HepG2 (cell line): ENCODE measurements around the gene ZNRD2. TPM values are rescaled to one million over a fixed set of nuclear protein-coding genes. Genes with fewer than 3 reads are reported as not detected.
A peak's percentile ranks its signal among the peaks of the same experiment; 100 is the strongest.

Experiments used
- CCAR2 ChIP-seq: fragments of 200-400 bp; formaldehyde crosslinking; optimal IDR thresholded peaks from 2 replicates; pipeline ENCODE3; 2018; ENCODE audit warnings: low read depth, mild to moderate bottlenecking, low read length, moderate library complexity
- CREBL2 ChIP-seq: sonication (generic); formaldehyde crosslinking; IDR thresholded peaks from 2 replicates; pipeline ENCODE4 v1.8.1; 2023; ENCODE audit warnings: missing genetic modification reagents, mild to moderate bottlenecking, borderline replicate concordance
- DMTF1 ChIP-seq: sonication (generic); formaldehyde crosslinking; IDR thresholded peaks from 2 replicates; pipeline ENCODE4 v1.4.0; 2020; ENCODE audit warnings: mild to moderate bottlenecking, missing genetic modification reagents
- EP300 ChIP-seq, 3 experiments: sonication (generic) in 1 of 3; formaldehyde crosslinking in 1 of 3; IDR thresholded peaks; 2 replicates each; pipeline versions ENCODE4 v1.5.1 to v1.6.1; 2011 to 2020; ENCODE audit warnings: low read depth in 2 of 3, low read length in 2 of 3, borderline replicate concordance in 1 of 3, improper control_type of control experiment in 1 of 3, mild to moderate bottlenecking in 1 of 3, missing genetic modification reagents in 1 of 3, moderate library complexity in 1 of 3
- JUN ChIP-seq: sonication (generic); formaldehyde crosslinking; IDR thresholded peaks from 2 replicates; pipeline ENCODE4 v1.4.0; 2020; ENCODE audit warnings: mild to moderate bottlenecking, missing genetic modification reagents
- MBD4 ChIP-seq: IDR thresholded peaks from 2 replicates; pipeline ENCODE4 v1.6.1; 2012; ENCODE audit warnings: low read length, inconsistent platforms, borderline replicate concordance
- RFXAP ChIP-seq: sonication (generic); formaldehyde crosslinking; IDR thresholded peaks from 2 replicates; pipeline ENCODE4 v1.4.0; 2020; ENCODE audit warnings: missing genetic modification reagents, borderline replicate concordance
- ZFY ChIP-seq: sonication (generic); formaldehyde crosslinking; IDR thresholded peaks from 2 replicates; pipeline ENCODE4 v1.4.0; 2020; ENCODE audit warnings: missing genetic modification reagents
- ZKSCAN5 ChIP-seq: sonication (generic); formaldehyde crosslinking; IDR thresholded peaks from 2 replicates; pipeline ENCODE4 v1.5.1; 2020; ENCODE audit warnings: mild to moderate bottlenecking, missing genetic modification reagents
- ZNF230 ChIP-seq: sonication (generic); formaldehyde crosslinking; IDR thresholded peaks from 2 replicates; pipeline ENCODE4 v1.4.0; 2020; ENCODE audit warnings: mild to moderate bottlenecking, missing genetic modification reagents
- ZNF510 ChIP-seq: sonication (generic); formaldehyde crosslinking; IDR thresholded peaks from 2 replicates; pipeline ENCODE4 v1.4.0; 2020; ENCODE audit warnings: low read depth, mild to moderate bottlenecking, missing genetic modification reagents
- ZNF557 ChIP-seq: sonication (generic); formaldehyde crosslinking; IDR thresholded peaks from 2 replicates; pipeline ENCODE4 v1.4.0; 2020; ENCODE audit warnings: missing genetic modification reagents
- ZNF607 ChIP-seq: sonication (generic); formaldehyde crosslinking; IDR thresholded peaks from 2 replicates; pipeline ENCODE4 v1.5.1; 2020; ENCODE audit warnings: missing genetic modification reagents, mild to moderate bottlenecking, borderline replicate concordance
- ZNF740 ChIP-seq: sonication (generic); formaldehyde crosslinking; IDR thresholded peaks from 2 replicates; pipeline ENCODE4 v1.4.0; 2020; ENCODE audit warnings: missing genetic modification reagents
- ZUFSP ChIP-seq: sonication (generic); formaldehyde crosslinking; IDR thresholded peaks from 2 replicates; pipeline ENCODE4 v1.9.0; 2021; ENCODE audit warnings: missing genetic modification reagents, mild to moderate bottlenecking, borderline replicate concordance
- polyA plus RNA-seq, 8 experiments: library from polyadenylated mRNA; depleted of rRNA in 3 of 8; stranded (reverse) in 7 of 8; unstranded in 1 of 8; fragments of >200 nt; fragmentation: Illumina TruSeq in 4 of 8; extraction: Trizol in 4 of 8; gene quantifications; 2 replicates each; pipeline versions ENCODE4 v1.2.1 to v1.2.3, GENCODE V29; 2011 to 2016; ENCODE audit warnings: low read depth in 4 of 8, missing spikeins in 1 of 8, mixed read lengths in 1 of 8; ENCODE audit not compliant: insufficient read depth in 1 of 8
- total RNA-seq, 5 experiments: library from RNA; depleted of rRNA; stranded (reverse); fragments of >200 nt; fragmentation: Illumina TruSeq; extraction: Trizol; gene quantifications; 2 replicates each; pipeline ENCODE4 v1.2.3, GENCODE V29; 2016; ENCODE audit warnings: low read depth in 1 of 5
- TF ChIP-seq, protein P1 (sequence below): IDR thresholded peaks from 2 replicates; pipeline ENCODE4 v1.6.1; 2012; ENCODE audit warnings: inconsistent platforms
- TF ChIP-seq, protein P2 (sequence below): sonication (generic); formaldehyde crosslinking; IDR thresholded peaks from 2 replicates; pipeline ENCODE4 v1.5.0; 2020; ENCODE audit warnings: mild to moderate bottlenecking, low read depth, missing genetic modification reagents, borderline replicate concordance
- TF ChIP-seq, protein P3 (sequence below): sonication (generic); formaldehyde crosslinking; IDR thresholded peaks from 2 replicates; pipeline ENCODE4 v1.5.1; 2020; ENCODE audit warnings: mild to moderate bottlenecking, missing genetic modification reagents, moderate library complexity

ZNRD2 gene
- total and polyA plus RNA-seq, 2 of the 13 experiments (the other 11 are each of a cell fraction or from before 2014, with no cell fraction given): 29.2 to 34.0 TPM

DNA sequence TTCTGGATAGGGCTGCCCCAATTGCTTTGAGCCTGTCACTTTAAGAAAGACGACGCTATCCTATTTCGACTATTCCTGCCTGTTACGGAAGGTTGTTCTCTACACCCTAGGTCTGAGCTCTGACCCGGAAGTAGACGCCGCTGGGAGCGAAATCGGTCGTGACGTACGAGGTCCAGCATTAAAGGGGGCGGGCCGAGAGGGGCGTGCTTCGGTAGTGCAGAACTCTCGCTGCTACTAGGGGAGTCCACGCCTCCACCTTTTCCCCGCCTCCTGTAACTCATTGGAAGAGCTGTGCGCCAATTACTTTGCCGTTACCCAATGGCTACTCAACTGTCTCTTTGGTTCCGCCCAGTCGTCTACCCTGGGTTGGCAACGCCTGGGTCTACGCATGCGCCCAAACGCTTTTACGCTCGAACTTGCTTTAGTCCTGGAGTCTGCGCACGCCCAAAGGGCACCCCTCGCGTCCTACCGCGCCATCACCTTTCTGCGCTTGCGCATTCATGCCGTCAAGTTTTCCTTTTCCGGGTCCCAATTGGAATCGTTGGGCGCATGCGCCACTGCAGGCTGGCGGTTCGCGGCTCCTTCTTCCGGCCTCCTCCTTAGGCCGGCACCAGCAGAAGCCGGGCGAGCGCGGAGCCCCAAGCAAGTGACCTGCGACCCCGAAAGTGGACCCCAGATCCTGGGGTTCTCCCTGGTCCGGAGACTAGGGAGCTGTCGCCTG lies 45.1 kb downstream of the ZNRD2 start, which contains the start of gene PCNX3 (continued):
- no peak for TF ChIP-seq ZKSCAN5 (CRISPR knock-in tag)
- 0 out of 2 replicates have a peak, but pooled peaks have one; percentile 38 for TF ChIP-seq JUN (CRISPR knock-in tag)
- no peak for TF ChIP-seq ZUFSP (CRISPR knock-in tag)
- TF ChIP-seq ZNF510 (CRISPR knock-in tag): no peak
- TF ChIP-seq ZNF740 (CRISPR knock-in tag): no peak
- TF ChIP-seq EP300 (IDR thresholded peaks at IDR 0.05; ENCODE audit: low read depth in 2 of 2, low read length in 2 of 2): 0 out of 4 replicates have a peak, but pooled peaks of 1 of the 2 experiments have one; percentile 27
- TF ChIP-seq EP300 (CRISPR knock-in tag; IDR thresholded peaks at IDR 0.05; ENCODE audit: borderline replicate concordance): no peak; the same call in 1 of the 2 replicates
- no peak for TF ChIP-seq MBD4
- no peak for TF ChIP-seq ZNF230 (CRISPR knock-in tag)
- TF ChIP-seq, protein P1, sequence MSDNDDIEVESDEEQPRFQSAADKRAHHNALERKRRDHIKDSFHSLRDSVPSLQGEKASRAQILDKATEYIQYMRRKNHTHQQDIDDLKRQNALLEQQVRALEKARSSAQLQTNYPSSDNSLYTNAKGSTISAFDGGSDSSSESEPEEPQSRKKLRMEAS: peak; percentile 84
- TF ChIP-seq DMTF1 (CRISPR knock-in tag): no peak
- peak; percentile 44 for TF ChIP-seq CCAR2
- TF ChIP-seq, protein P2, sequence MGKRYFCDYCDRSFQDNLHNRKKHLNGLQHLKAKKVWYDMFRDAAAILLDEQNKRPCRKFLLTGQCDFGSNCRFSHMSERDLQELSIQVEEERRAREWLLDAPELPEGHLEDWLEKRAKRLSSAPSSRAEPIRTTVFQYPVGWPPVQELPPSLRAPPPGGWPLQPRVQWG (CRISPR knock-in tag): no peak
- TF ChIP-seq CREBL2: no peak
- peak; percentile 82 for TF ChIP-seq ZFY (CRISPR knock-in tag)
- TF ChIP-seq ZNF607 (CRISPR knock-in tag): no peak
- TF ChIP-seq ZNF557 (CRISPR knock-in tag): no peak
- peak; percentile 18; the same call in 1 of the 2 replicates for TF ChIP-seq RFXAP (CRISPR knock-in tag)
- TF ChIP-seq, protein P3, sequence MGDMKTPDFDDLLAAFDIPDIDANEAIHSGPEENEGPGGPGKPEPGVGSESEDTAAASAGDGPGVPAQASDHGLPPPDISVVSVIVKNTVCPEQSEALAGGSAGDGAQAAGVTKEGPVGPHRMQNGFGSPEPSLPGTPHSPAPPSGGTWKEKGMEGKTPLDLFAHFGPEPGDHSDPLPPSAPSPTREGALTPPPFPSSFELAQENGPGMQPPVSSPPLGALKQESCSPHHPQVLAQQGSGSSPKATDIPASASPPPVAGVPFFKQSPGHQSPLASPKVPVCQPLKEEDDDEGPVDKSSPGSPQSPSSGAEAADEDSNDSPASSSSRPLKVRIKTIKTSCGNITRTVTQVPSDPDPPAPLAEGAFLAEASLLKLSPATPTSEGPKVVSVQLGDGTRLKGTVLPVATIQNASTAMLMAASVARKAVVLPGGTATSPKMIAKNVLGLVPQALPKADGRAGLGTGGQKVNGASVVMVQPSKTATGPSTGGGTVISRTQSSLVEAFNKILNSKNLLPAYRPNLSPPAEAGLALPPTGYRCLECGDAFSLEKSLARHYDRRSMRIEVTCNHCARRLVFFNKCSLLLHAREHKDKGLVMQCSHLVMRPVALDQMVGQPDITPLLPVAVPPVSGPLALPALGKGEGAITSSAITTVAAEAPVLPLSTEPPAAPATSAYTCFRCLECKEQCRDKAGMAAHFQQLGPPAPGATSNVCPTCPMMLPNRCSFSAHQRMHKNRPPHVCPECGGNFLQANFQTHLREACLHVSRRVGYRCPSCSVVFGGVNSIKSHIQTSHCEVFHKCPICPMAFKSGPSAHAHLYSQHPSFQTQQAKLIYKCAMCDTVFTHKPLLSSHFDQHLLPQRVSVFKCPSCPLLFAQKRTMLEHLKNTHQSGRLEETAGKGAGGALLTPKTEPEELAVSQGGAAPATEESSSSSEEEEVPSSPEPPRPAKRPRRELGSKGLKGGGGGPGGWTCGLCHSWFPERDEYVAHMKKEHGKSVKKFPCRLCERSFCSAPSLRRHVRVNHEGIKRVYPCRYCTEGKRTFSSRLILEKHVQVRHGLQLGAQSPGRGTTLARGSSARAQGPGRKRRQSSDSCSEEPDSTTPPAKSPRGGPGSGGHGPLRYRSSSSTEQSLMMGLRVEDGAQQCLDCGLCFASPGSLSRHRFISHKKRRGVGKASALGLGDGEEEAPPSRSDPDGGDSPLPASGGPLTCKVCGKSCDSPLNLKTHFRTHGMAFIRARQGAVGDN (CRISPR knock-in tag): peak; percentile 55; the same call in 1 of the 2 replicates
